ENCODE data around the gene ULK1. TPM values are rescaled to one million over a fixed set of nuclear protein-coding genes. Genes with fewer than 3 reads are reported as not detected.

The ULK1 gene
- total and polyA plus RNA-seq, 2 of the 13 experiments (the other 11 are each of a cell fraction or from before 2014, with no cell fraction given): 2.8 to 10.1 TPM

GRCh38 chr12:131892711-131893604 is 1.5 kb upstream of the ULK1 start (continued):
- TF ChIP-seq ZNF598 (CRISPR knock-in tag; IDR thresholded peaks at IDR 0.05; ENCODE audit: borderline replicate concordance) (peak; percentile 67; the same call in 1 of the 2 replicates), ZNF407 (CRISPR knock-in tag; IDR thresholded peaks at IDR 0.05; ENCODE audit: not compliant biosample characterization) (peak; percentile 64), ZKSCAN8 (CRISPR knock-in tag; IDR thresholded peaks at IDR 0.05; ENCODE audit: borderline replicate concordance) (no peak), ZBTB7B (CRISPR knock-in tag; IDR thresholded peaks at IDR 0.05) (no peak), ZNF30 (CRISPR knock-in tag; IDR thresholded peaks at IDR 0.05) (no peak), ZFX (CRISPR knock-in tag; IDR thresholded peaks at IDR 0.05; ENCODE audit: low read depth) (0 out of 2 replicates have a peak, but pooled peaks have one; percentile 17), ZNF772 (CRISPR knock-in tag; IDR thresholded peaks at IDR 0.05) (no peak), TSC22D2 (CRISPR knock-in tag; IDR thresholded peaks at IDR 0.05; ENCODE audit: borderline replicate concordance) (no peak), GATA4 (IDR thresholded peaks at IDR 0.05; ENCODE audit: borderline replicate concordance, low read depth) (no peak), YEATS4 (CRISPR knock-in tag; IDR thresholded peaks at IDR 0.05; ENCODE audit: borderline replicate concordance) (peak; percentile 37; the same call in 1 of the 2 replicates), MTF2 (CRISPR knock-in tag; IDR thresholded peaks at IDR 0.05; ENCODE audit: borderline replicate concordance) (no peak), ZNF879 (CRISPR knock-in tag; IDR thresholded peaks at IDR 0.05) (no peak), TRIM22 (IDR thresholded peaks at IDR 0.05) (no peak), SIX4 (CRISPR knock-in tag; IDR thresholded peaks at IDR 0.05) (no peak), JDP2 (CRISPR knock-in tag; IDR thresholded peaks at IDR 0.05; ENCODE audit: borderline replicate concordance) (no peak)

Measured in HepG2 (cell line).